Activated T-helper 17 cell treated with anti-CD3 and anti-CD28 coated beads, Interleukin-2, amount 50 U/mL, for 72 hours (primary cell): ENCODE results near the gene TDRKH. TPM values are rescaled to one million over a fixed set of nuclear protein-coding genes. Genes with fewer than 3 reads are reported as not detected.

Experiments
- ATAC-seq: fragments of 150-1000 bp; cut with Tn5 transposase; replicated peaks from 2 replicates; pipeline ENCODE4 v1.10.0; 2021; ENCODE audit warnings: mild to moderate bottlenecking, moderate library complexity
- H3K27ac Mint-ChIP-seq: one replicate; pipeline ENCODE4 v1.8.0; 2022; ENCODE audit warnings: mixed read lengths
- H3K27me3 Mint-ChIP-seq: one replicate; pipeline ENCODE4 v1.8.0; 2022; ENCODE audit warnings: mixed read lengths
- H3K36me3 Mint-ChIP-seq: one replicate; pipeline ENCODE4 v1.8.0; 2022; ENCODE audit warnings: low read depth, mild to moderate bottlenecking, mixed read lengths
- H3K4me1 Mint-ChIP-seq: one replicate; pipeline ENCODE4 v1.8.0; 2022; ENCODE audit warnings: mixed read lengths
- H3K4me3 Mint-ChIP-seq: one replicate; pipeline ENCODE4 v1.8.0; 2022; ENCODE audit warnings: mild to moderate bottlenecking, mixed read lengths
- H3K9me3 Mint-ChIP-seq: one replicate; pipeline ENCODE4 v1.8.0; 2022; ENCODE audit warnings: mixed read lengths
- total RNA-seq, 2 donors: library from RNA; stranded (reverse); gene quantifications; one replicate each; pipeline ENCODE4 v1.2.3, GENCODE V29; 2022

TDRKH gene
- total RNA-seq, 2 donors from 2014 or later, result 20.3 to 21.8 TPM

DNA sequence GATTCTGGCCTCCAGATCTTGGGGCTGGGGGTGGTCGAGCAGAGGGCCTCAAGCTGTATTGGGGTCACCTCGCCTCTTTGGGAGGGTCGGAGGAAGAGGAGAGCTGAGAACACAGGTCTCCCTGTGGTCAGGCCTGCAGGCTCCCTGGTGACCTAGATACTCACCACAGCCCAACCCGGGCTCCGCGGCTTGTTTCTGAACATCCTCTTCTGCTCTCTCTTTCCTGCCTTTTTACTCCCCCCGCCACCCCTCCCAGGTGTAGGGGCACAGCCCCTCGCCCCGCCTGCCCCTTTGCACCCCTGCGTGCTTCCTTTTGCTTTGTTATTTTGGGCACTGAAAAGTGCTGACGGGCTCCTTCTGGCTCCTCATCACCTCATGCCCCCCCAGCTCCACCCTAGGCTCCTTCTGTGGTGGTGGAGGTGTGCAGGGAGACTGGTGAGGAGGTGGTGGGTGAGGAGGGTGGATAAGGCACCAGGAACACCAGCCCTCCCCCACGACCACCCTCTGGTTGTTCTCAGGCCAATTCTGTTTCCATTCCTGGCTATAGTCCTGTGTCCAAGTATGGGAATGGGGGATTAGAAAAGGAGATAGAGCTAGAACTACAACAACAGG lies 25.5 kb upstream of the TDRKH start:
- H3K4me1 Mint-ChIP-seq, result peaks cover 58% of the 10 kb centered on the region

GRCh38 chr1:151814971-151815545 lies 24.8 kb upstream of the TDRKH start:
- no peak for ATAC-seq
- Mint-ChIP-seq H3K4me1 (peaks cover 52% of the 10 kb centered on the region), H3K36me3 (peaks cover 100% of the 10 kb centered on the region), H3K27ac (peak overlapping the region; percentile 93), H3K9me3 (no peaks in the 10 kb centered on the region), H3K4me3 (peak overlapping the region; percentile 94), H3K27me3 (no peaks in the 10 kb centered on the region)

More for the DNA sequence above, 25.5 kb upstream of the TDRKH start:
- Mint-ChIP-seq H3K9me3 (no peaks in the 10 kb centered on the region), H3K36me3 (peaks cover 100% of the 10 kb centered on the region), H3K27ac (peak overlapping the region; percentile 93), H3K27me3 (no peaks in the 10 kb centered on the region), H3K4me3 (peak overlapping the region; percentile 94)
- no peak for ATAC-seq

- no peaks in the 10 kb centered on the region for H3K27me3 Mint-ChIP-seq
- H3K4me3 Mint-ChIP-seq, result peak overlapping the region; percentile 28
- peaks cover 50% of the 10 kb centered on the region for H3K4me1 Mint-ChIP-seq
- H3K9me3 Mint-ChIP-seq, result no peaks in the 10 kb centered on the region
- H3K36me3 Mint-ChIP-seq, result peaks cover 100% of the 10 kb centered on the region
- ATAC-seq, result no peak
- peak overlapping the region; percentile 93 for H3K27ac Mint-ChIP-seq
Observed at GRCh38 chr1:151814426-151814825, 24.1 kb upstream of the TDRKH start.

DNA sequence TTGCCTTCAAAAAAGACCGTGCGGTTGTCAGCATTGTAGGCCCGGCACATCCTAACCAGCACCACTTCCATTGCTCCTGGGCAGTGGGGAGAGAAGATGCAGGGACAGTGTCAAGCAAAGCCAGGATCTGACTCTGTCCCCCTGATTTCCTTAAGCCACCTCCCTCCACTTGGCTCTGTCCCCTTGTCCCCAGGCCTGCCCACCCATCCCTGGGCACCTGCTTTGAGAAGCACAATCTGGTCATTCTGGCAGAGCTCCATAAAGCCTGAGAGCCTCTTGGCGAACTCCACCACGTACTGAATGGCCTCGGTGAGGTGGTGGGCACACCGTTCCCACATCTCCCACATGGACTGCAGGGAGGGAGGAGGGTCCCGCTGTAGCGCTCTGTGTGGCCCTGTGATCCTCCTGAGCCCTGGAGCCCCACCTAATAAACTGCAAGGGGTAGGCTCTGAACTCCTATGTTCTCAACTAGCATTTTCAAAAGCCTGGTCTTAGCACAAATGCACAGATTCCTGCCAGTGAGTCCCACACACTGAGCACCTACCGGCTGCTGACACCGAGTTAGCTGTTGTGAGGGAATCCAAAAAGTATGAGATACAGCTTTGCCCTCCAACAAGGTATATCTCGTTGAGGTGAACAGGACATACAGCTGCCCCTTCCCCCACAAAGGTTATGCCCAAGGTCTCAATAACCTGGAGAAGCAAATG lies 23.1 kb upstream of the TDRKH start:
- H3K4me3 Mint-ChIP-seq, result no peak overlapping the region
- no peaks in the 10 kb centered on the region for H3K27me3 Mint-ChIP-seq
- ATAC-seq, result no peak
- H3K4me1 Mint-ChIP-seq, result peaks cover 42% of the 10 kb centered on the region
- H3K27ac Mint-ChIP-seq, result peak overlapping the region; percentile 93
- H3K36me3 Mint-ChIP-seq, result peaks cover 100% of the 10 kb centered on the region
- H3K9me3 Mint-ChIP-seq, result no peaks in the 10 kb centered on the region

- no peak for ATAC-seq
- Mint-ChIP-seq H3K4me1 (peaks cover 38% of the 10 kb centered on the region), H3K27me3 (no peaks in the 10 kb centered on the region), H3K36me3 (peaks cover 100% of the 10 kb centered on the region), H3K9me3 (no peaks in the 10 kb centered on the region), H3K27ac (peak overlapping the region; percentile 23), H3K4me3 (no peak overlapping the region)
Observed at GRCh38 chr1:151811181-151811580, 20.9 kb upstream of the TDRKH start.

- no peaks in the 10 kb centered on the region for H3K9me3 Mint-ChIP-seq
- H3K36me3 Mint-ChIP-seq, result peaks cover 89% of the 10 kb centered on the region
- H3K4me1 Mint-ChIP-seq, result peaks cover 28% of the 10 kb centered on the region
- ATAC-seq, result no peak
- H3K4me3 Mint-ChIP-seq, result no peak overlapping the region
- H3K27ac Mint-ChIP-seq, result peak overlapping the region; percentile 72
- H3K27me3 Mint-ChIP-seq, result no peaks in the 10 kb centered on the region
Observed at GRCh38 chr1:151809985-151810556, 19.8 kb upstream of the TDRKH start.

DNA sequence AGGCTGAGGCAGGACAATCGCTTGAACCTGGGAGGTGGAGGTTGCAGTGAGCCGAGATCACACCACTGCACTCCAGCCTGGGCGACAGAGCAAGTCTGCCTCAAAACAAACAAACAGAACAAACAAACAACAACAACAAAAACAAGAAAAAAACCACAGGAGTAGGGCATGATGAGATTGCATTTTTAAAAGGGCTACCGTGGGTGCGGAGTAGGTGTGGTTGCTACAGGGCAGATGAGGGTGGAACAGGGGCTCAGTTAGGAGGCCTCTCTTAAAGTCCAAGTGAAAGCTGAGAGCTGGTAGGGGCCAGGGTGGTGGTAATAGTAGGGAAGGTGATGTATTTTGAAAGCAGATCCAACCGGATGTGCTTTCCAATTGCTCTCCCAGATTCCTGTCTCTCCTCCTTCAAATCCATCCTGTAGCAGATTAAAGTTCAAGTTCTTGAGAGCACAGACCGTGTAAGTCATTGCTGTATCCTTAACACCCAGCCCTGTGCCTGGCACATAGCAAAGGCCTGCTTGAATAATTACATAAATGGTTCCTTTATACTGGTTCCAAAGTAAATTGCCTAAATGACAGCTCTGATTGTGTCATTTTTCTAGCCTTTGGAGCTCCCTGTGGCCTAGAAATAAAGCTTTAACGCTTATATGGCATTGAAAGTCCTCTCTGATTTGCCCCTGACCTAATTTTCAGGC lies 19.1 kb upstream of the TDRKH start:
- peaks cover 25% of the 10 kb centered on the region for H3K4me1 Mint-ChIP-seq
- H3K9me3 Mint-ChIP-seq, result no peaks in the 10 kb centered on the region
- no peaks in the 10 kb centered on the region for H3K27me3 Mint-ChIP-seq
- peaks cover 83% of the 10 kb centered on the region for H3K36me3 Mint-ChIP-seq
- no peak overlapping the region for H3K4me3 Mint-ChIP-seq
- peak overlapping the region; percentile 72 for H3K27ac Mint-ChIP-seq
- no peak for ATAC-seq

- Mint-ChIP-seq H3K36me3 (peaks cover 66% of the 10 kb centered on the region), H3K4me3 (no peak overlapping the region), H3K27me3 (no peaks in the 10 kb centered on the region), H3K27ac (peak overlapping the region; percentile 72), H3K9me3 (no peaks in the 10 kb centered on the region), H3K4me1 (peaks cover 24% of the 10 kb centered on the region)
- no peak for ATAC-seq
Observed at GRCh38 chr1:151807766-151808165, 17.5 kb upstream of the TDRKH start.

GRCh38 chr1:151807131-151807530 lies 16.8 kb upstream of the TDRKH start:
- Mint-ChIP-seq H3K4me1 (peaks cover 22% of the 10 kb centered on the region), H3K27me3 (no peaks in the 10 kb centered on the region), H3K4me3 (no peak overlapping the region), H3K36me3 (peaks cover 60% of the 10 kb centered on the region), H3K9me3 (no peaks in the 10 kb centered on the region), H3K27ac (peak overlapping the region; percentile 72)
- ATAC-seq, result no peak

- Mint-ChIP-seq H3K4me1 (peaks cover 18% of the 10 kb centered on the region), H3K27ac (peak overlapping the region; percentile 54), H3K4me3 (no peak overlapping the region), H3K9me3 (no peaks in the 10 kb centered on the region), H3K27me3 (no peaks in the 10 kb centered on the region), H3K36me3 (peaks cover 50% of the 10 kb centered on the region)
- ATAC-seq, result no peak
Observed at GRCh38 chr1:151806170-151806569, 15.9 kb upstream of the TDRKH start.

DNA sequence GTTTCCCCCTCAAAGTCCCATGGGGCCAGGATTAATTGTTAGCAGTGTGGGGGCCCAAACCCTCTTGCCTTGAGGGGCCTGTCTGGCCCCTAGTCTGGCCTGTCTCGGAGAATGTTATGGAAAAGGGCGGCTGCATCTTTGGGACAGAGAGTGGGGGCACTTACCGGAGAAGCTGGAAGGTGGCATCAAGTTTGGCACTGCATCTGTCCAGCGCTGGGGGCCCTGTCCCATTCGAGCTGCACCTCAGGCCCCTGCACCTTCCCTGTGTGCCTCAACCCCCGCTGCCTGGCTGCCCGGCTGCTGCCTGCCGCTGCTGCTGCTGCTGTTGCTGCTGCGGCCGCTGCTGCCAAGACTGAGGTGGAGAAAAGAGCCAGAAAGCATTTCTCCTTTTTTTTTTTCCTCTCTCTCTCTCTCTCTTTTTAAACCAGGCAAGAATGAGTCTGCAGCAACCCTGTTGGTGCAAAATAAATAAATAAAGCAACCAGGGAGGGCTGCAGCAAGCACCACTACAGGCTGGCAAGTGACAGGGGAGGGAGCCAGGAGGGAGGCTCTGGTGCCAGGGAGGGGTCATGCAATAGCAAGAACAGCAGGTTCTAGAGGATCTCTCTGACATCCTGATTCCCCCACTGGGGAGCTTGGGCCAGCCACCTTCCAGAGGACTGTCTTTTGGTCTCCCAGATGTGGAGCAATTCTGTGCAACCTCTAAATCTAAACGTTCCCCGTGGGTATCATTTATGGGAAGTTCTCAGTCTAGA lies 14.9 kb upstream of the TDRKH start, which contains the start of gene LINGO4:
Gene LINGO4, minus strand, starts transcription at position 354 of the 755 bp plus-strand sequence. CDS start 2,715 bp downstream, outside the sequence.
- H3K27ac Mint-ChIP-seq, result peak within 1 kb of the TSS; percentile 79
- peak; percentile 25 for ATAC-seq
- no peaks in the 10 kb centered on the region for H3K9me3 Mint-ChIP-seq
- H3K4me1 Mint-ChIP-seq, result peaks cover 23% of the 10 kb centered on the region
- no peak within 1 kb of the TSS for H3K4me3 Mint-ChIP-seq
- H3K27me3 Mint-ChIP-seq, result no peaks in the 10 kb centered on the region
- H3K36me3 Mint-ChIP-seq, result peaks cover 41% of the 10 kb centered on the region

DNA sequence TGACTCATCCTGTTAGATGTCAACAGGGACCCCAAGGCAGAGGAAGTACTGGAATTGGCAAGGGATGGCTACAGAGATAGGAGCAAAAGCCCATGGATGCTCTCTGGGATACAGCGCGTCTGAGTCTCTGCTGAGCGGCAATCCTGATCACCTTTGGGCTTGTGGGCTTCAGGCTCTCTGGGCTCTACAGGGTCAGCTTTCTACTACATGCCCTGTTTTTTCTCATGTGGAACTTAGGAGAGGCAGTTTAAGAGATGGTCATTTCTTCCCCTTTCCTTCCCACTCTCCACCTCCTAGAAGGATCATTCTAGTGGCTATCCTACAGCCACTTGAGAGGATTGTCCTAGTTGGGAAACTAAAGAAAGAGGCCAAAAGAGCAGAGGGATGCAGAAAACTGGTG lies 13.6 kb upstream of the TDRKH start:
- H3K4me1 Mint-ChIP-seq, result peaks cover 27% of the 10 kb centered on the region
- H3K9me3 Mint-ChIP-seq, result no peaks in the 10 kb centered on the region
- peaks cover 28% of the 10 kb centered on the region for H3K36me3 Mint-ChIP-seq
- no peaks in the 10 kb centered on the region for H3K27me3 Mint-ChIP-seq
- ATAC-seq, result peak; percentile 3
- H3K4me3 Mint-ChIP-seq, result no peak overlapping the region
- H3K27ac Mint-ChIP-seq, result peak overlapping the region; percentile 79

GRCh38 chr1:151803164-151803563 lies 12.9 kb upstream of the TDRKH start:
- Mint-ChIP-seq H3K36me3 (peaks cover 20% of the 10 kb centered on the region), H3K27me3 (no peaks in the 10 kb centered on the region), H3K4me3 (no peak overlapping the region), H3K9me3 (no peaks in the 10 kb centered on the region), H3K4me1 (peaks cover 27% of the 10 kb centered on the region), H3K27ac (peak overlapping the region; percentile 79)
- ATAC-seq, result no peak

DNA sequence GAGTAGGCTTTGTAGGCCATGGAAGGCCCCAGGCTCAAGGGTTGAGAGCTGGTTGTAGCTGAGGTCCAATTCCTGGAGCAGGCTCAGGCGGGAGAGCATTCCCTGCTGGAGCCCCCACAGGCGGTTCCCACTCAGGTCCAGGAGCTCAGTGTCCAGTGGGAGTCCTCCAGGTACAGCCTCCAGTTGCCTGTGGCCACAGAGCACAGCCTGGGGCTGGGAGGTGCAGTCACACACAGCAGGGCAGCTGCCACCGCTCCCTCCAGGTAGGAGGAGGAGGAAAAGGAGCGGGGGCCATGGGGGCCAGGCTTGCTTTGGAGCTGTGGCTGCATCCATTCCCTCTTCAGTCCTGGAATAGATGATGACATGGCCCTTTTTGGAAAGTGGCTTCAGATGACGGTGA lies 12.1 kb upstream of the TDRKH start:
- H3K4me1 Mint-ChIP-seq, result peaks cover 22% of the 10 kb centered on the region
- no peak for ATAC-seq
- H3K27me3 Mint-ChIP-seq, result no peaks in the 10 kb centered on the region
- H3K36me3 Mint-ChIP-seq, result peaks cover 12% of the 10 kb centered on the region
- no peak overlapping the region for H3K4me3 Mint-ChIP-seq
- no peaks in the 10 kb centered on the region for H3K9me3 Mint-ChIP-seq
- peak overlapping the region; percentile 79 for H3K27ac Mint-ChIP-seq
